Endothelial cell of umbilical vein (primary cell): ENCODE results near the gene DMXL1. TPM values are rescaled to one million over a fixed set of nuclear protein-coding genes. Genes with fewer than 3 reads are reported as not detected.

Experiments
- BruUV-seq: library from RNA; stranded (reverse); fragments of 400-500 nt; replicated peaks from 2 replicates; lab custom pipeline; 2021; lab: Mats Ljungman, UMichigan
- CTCF ChIA-PET: fragments of 300-600, 350-600 bp; sonication (Branson Sonifier 250); formaldehyde crosslinking; loops from one replicate; lab custom pipeline; 2021; ENCODE audit warnings: antibody characterized with exemption, inconsistent platforms; lab: Charles Lee
- POLR2A ChIA-PET: fragments of 300-600, 350-600 bp; sonication (Branson Sonifier 250); formaldehyde crosslinking; loops from one replicate; lab custom pipeline; 2021; ENCODE audit warnings: antibody characterized with exemption, inconsistent platforms; lab: Charles Lee
- DNase-seq: peaks from one replicate; pipeline ENCODE4 v3.0.0-alpha.2; 2011; ENCODE audit warnings: low read depth, low spot score
- FAIRE-seq: peaks from 2 replicates; lab custom pipeline; 2011; peaks lifted over from hg19 to GRCh38; lab: Jason Lieb, UNC
- H2AFZ ChIP-seq: 2 replicates; pipeline ENCODE4 v1.6.0; 2012; ENCODE audit warnings: low read depth, low read length, control low read depth, inconsistent platforms
- H3K27ac ChIP-seq: 2 replicates; pipeline ENCODE4 v1.5.1; 2011; ENCODE audit warnings: low read depth, mild to moderate bottlenecking, control low read depth, low read length, moderate library complexity; ENCODE audit not compliant: insufficient read depth
- H3K27me3 ChIP-seq, 2 experiments: 2 replicates each; pipeline versions ENCODE4 v1.6.0 to v1.6.1; 2011; ENCODE audit warnings: low read length in 2 of 2, mixed read lengths in 1 of 2; ENCODE audit not compliant: control insufficient read depth in 2 of 2, insufficient read depth in 2 of 2
- H3K36me3 ChIP-seq, 2 experiments: 2 replicates in 1 of 2; 3 replicates in 1 of 2; pipeline ENCODE4 v1.5.1; 2011; ENCODE audit warnings: low read length in 2 of 2, mild to moderate bottlenecking in 1 of 2, moderate library complexity in 1 of 2; ENCODE audit not compliant: control insufficient read depth in 2 of 2, insufficient read depth in 2 of 2; ENCODE audit errors: extremely low read depth in 1 of 2
- H3K4me1 ChIP-seq: 3 replicates; pipeline ENCODE4 v1.5.1; 2011; ENCODE audit warnings: mild to moderate bottlenecking, low read length; ENCODE audit not compliant: control insufficient read depth, insufficient read depth; ENCODE audit errors: extremely low read depth
- H3K4me2 ChIP-seq: 2 replicates; pipeline ENCODE4 v1.6.1; 2011; ENCODE audit warnings: low read length, control low read depth, mixed read lengths; ENCODE audit not compliant: insufficient read depth
- H3K4me3 ChIP-seq, 3 experiments: fragments of 200-600 bp in 1 of 3; sonication (generic), shearing (Covaris generic) in 1 of 3; replicated peaks in 1 of 3; 2 replicates each; pipeline ENCODE4 v1.5.1; 2011 to 2016; ENCODE audit warnings: control low read depth in 3 of 3, low read length in 3 of 3, mild to moderate bottlenecking in 2 of 3, inconsistent platforms in 1 of 3, low read depth in 1 of 3, moderate library complexity in 1 of 3; ENCODE audit not compliant: insufficient read depth in 1 of 3
- H3K79me2 ChIP-seq: 2 replicates; pipeline ENCODE4 v1.6.0; 2012; ENCODE audit warnings: low read length, inconsistent platforms; ENCODE audit not compliant: control insufficient read depth, insufficient read depth
- H3K9ac ChIP-seq: replicated peaks from 2 replicates; pipeline ENCODE3; 2011; ENCODE audit warnings: low read length, control low read depth; ENCODE audit not compliant: insufficient read depth; ENCODE audit errors: extremely low read depth
- H3K9me1 ChIP-seq: replicated peaks from 3 replicates; pipeline ENCODE4 v1.6.0; 2011; ENCODE audit warnings: mild to moderate bottlenecking, low read length; ENCODE audit not compliant: control insufficient read depth, insufficient read depth; ENCODE audit errors: extremely low read depth
- H3K9me3 ChIP-seq: replicated peaks from 2 replicates; pipeline ENCODE4 v1.5.1; 2012; ENCODE audit warnings: low read length, inconsistent platforms; ENCODE audit not compliant: control insufficient read depth, insufficient read depth
- H4K20me1 ChIP-seq: replicated peaks from 2 replicates; pipeline ENCODE3; 2011; ENCODE audit warnings: mild to moderate bottlenecking, low read length; ENCODE audit not compliant: control insufficient read depth, insufficient read depth; ENCODE audit errors: extremely low read depth
- CTCF ChIP-seq, 2 donors: IDR thresholded peaks; 1 replicate in 1 of 2; 2 replicates in 1 of 2; pipeline ENCODE4 v1.5.1; 2011; ENCODE audit warnings: low read length in 2 of 2, mild to moderate bottlenecking in 2 of 2, moderate library complexity in 2 of 2, control low read depth in 1 of 2, inconsistent platforms in 1 of 2, low read depth in 1 of 2; ENCODE audit not compliant: insufficient read depth in 1 of 2; ENCODE audit errors: extremely low read depth in 1 of 2
- EZH2 ChIP-seq: IDR thresholded peaks from 2 replicates; pipeline ENCODE4 v1.6.1; 2012; ENCODE audit warnings: borderline replicate concordance, low read depth, mild to moderate bottlenecking, moderate library complexity, low read length, inconsistent platforms; ENCODE audit not compliant: severe bottlenecking
- FOS ChIP-seq: IDR thresholded peaks from 2 replicates; pipeline ENCODE4 v1.6.1; 2011; ENCODE audit warnings: mild to moderate bottlenecking, low read length, moderate library complexity, borderline replicate concordance; ENCODE audit not compliant: insufficient read depth
- GATA2 ChIP-seq: IDR thresholded peaks from 2 replicates; pipeline ENCODE4 v1.7.0; 2011; ENCODE audit warnings: low read depth, mild to moderate bottlenecking, moderate library complexity, mixed read lengths, low read length; ENCODE audit not compliant: insufficient read length, insufficient read depth
- JUN ChIP-seq: IDR thresholded peaks from 2 replicates; pipeline ENCODE4 v1.6.1; 2011; ENCODE audit warnings: borderline replicate concordance, low read depth; ENCODE audit not compliant: insufficient read length, insufficient read depth
- MAX ChIP-seq: IDR thresholded peaks from 2 replicates; pipeline ENCODE4 v1.6.1; 2011; ENCODE audit not compliant: insufficient read depth, insufficient read length
- MYC ChIP-seq: IDR thresholded peaks from one replicate; pipeline ENCODE4 v1.6.1; 2011; ENCODE audit warnings: mild to moderate bottlenecking, low read depth, low read length
- POLR2A ChIP-seq: IDR thresholded peaks from 2 replicates; pipeline ENCODE4 v1.6.1; 2012; ENCODE audit warnings: low read depth, mild to moderate bottlenecking, control low read depth, low read length
- POLR2AphosphoS5 ChIP-seq: IDR thresholded peaks from 2 replicates; pipeline ENCODE4 v1.6.1; 2012; ENCODE audit warnings: low read depth, mild to moderate bottlenecking, control low read depth, low read length, moderate library complexity; ENCODE audit not compliant: insufficient read depth
- dilution Hi-C: fragments of 300-500 bp; cut with MboI; formaldehyde crosslinking; loops from one replicate; pipeline ENCODE4 v1.15.0; 2019; ENCODE audit warnings: low sequenced_read_pairs; ENCODE audit not compliant: extremely low pct_ligation_motif_present
- intact Hi-C: fragments of 100-400 bp; cut with micrococcal nuclease; formaldehyde crosslinking; loops from one replicate; pipeline ENCODE4 v1.10.0; 2022
- polyA plus RNA-seq, 4 experiments: library from polyadenylated mRNA; depleted of rRNA in 3 of 4; stranded (reverse) in 3 of 4; unstranded in 1 of 4; fragments of >200 nt; gene quantifications; 2 replicates each; pipeline versions ENCODE4 v1.2.1 to v1.2.3, GENCODE V29; 2011 to 2012; ENCODE audit warnings: missing spikeins in 1 of 4
- total RNA-seq: library from RNA; stranded (reverse); gene quantifications from 2 replicates; pipeline ENCODE4 v1.2.3, GENCODE V29; 2021

DMXL1 gene
- total and polyA plus RNA-seq, 2 donors (not counting 3 experiments of a cell fraction or from before 2014, with no cell fraction given): 5.4 to 24.7 TPM

- dilution Hi-C loops: no loop called here
- FAIRE-seq (no peak), DNase-seq (no peak)
- Histone ChIP-seq H3K36me3 (peaks cover 0 to 4% of the 10 kb centered on the region in 2 experiments), H3K27me3 (no peaks in the 10 kb centered on the region), H4K20me1 (no peaks in the 10 kb centered on the region), H3K9me3 (no peaks in the 10 kb centered on the region), H3K79me2 (no peaks in the 10 kb centered on the region), H3K9ac (no peak overlapping the region), H3K4me3 (no peak overlapping the region), H3K4me1 (no peaks in the 10 kb centered on the region), H3K9me1 (no peaks in the 10 kb centered on the region), H2AFZ (no peak overlapping the region), H3K4me2 (no peak overlapping the region), H3K27ac (no peak overlapping the region)
- no TSS peak for BruUV-seq
- intact Hi-C loops: no loop called here
- ChIA-PET CTCF (no interaction called here), POLR2A (no interaction called here)
- TF ChIP-seq GATA2 (no peak), CTCF (IDR thresholded peaks at IDR 0.05; ENCODE audit: extremely low read depth in 1 of 2, insufficient read depth in 1 of 2, low read depth in 1 of 2, low read length in 2 of 2) (no peak), EZH2 (no peak), FOS (no peak), POLR2A (no peak)
Observed at GRCh38 chr5:119174578-119175163, 103.8 kb downstream of the DMXL1 start.

GRCh38 chr5:119176785-119177184 lies 105.9 kb downstream of the DMXL1 start:
- no peak overlapping the region for H3K9ac ChIP-seq
- H3K4me3 ChIP-seq: no peak overlapping the region
- ChIA-PET CTCF (interaction anchor here (0.5 kb wide), 1 partner anchor 124 kb away, joined by 3 read pairs; no protein-coding TSS in a partner anchor), POLR2A (no interaction called here)
- H3K9me1 ChIP-seq: no peaks in the 10 kb centered on the region
- H3K9me3 ChIP-seq: no peaks in the 10 kb centered on the region
- H3K4me2 ChIP-seq: no peak overlapping the region
- H3K4me1 ChIP-seq: no peaks in the 10 kb centered on the region
- H4K20me1 ChIP-seq: no peaks in the 10 kb centered on the region
- H3K79me2 ChIP-seq: no peaks in the 10 kb centered on the region
- TF ChIP-seq MYC (no peak), CTCF (IDR thresholded peaks at IDR 0.05; ENCODE audit: extremely low read depth in 1 of 2, insufficient read depth in 1 of 2, low read depth in 1 of 2, low read length in 2 of 2) (no peak), POLR2A (no peak), POLR2AphosphoS5 (no peak), GATA2 (no peak), MAX (no peak), EZH2 (no peak), FOS (no peak), JUN (no peak)
- H3K27ac ChIP-seq: no peak overlapping the region
- intact Hi-C loops (no loop called here), dilution Hi-C loops (no loop called here)
- no peaks in the 10 kb centered on the region for H3K27me3 ChIP-seq
- H3K36me3 ChIP-seq: peaks cover 0 to 4% of the 10 kb centered on the region in 2 experiments
- BruUV-seq: no TSS peak
- H2AFZ ChIP-seq: no peak overlapping the region
- FAIRE-seq: no peak
- no peak for DNase-seq
